Activated naive CD4-positive, alpha-beta T cell treated with Interleukin-2 at 50 U/mL for 16 hours (primary cell): ENCODE results near the gene APOBEC3A.
A peak's percentile ranks its signal among the peaks of the same experiment; 100 is the strongest.

Source experiments
- DNase-seq: peaks from one replicate; pipeline ENCODE4 v3.0.0-alpha.2; 2020

APOBEC3A gene

GRCh38 chr22:38957046-38957770, at the start of gene APOBEC3A:
Gene APOBEC3A (plus strand): TSS chr22:38957609. CDS start chr22:38957692, 83 bp downstream.
- no peak for DNase-seq

- DNase-seq = no peak
Observed at GRCh38 chr22:38907767-38908166, 49.6 kb upstream of the APOBEC3A start.

- no peak for DNase-seq
Observed at GRCh38 chr22:38911434-38911833, 46.0 kb upstream of the APOBEC3A start.

- DNase-seq = no peak
Observed at GRCh38 chr22:38919631-38920190, 37.7 kb upstream of the APOBEC3A start.

GRCh38 chr22:38921120-38921519, 36.3 kb upstream of the APOBEC3A start:
- DNase-seq = no peak

- no peak for DNase-seq
Observed at GRCh38 chr22:38921806-38922205, 35.6 kb upstream of the APOBEC3A start.

- no peak for DNase-seq
Observed at GRCh38 chr22:38923463-38924346, 33.7 kb upstream of the APOBEC3A start.

GRCh38 chr22:38924347-38924952, 33.0 kb upstream of the APOBEC3A start:
- no peak for DNase-seq

GRCh38 chr22:38925571-38926041, 31.8 kb upstream of the APOBEC3A start:
- DNase-seq = no peak

- peak; percentile 59 for DNase-seq
Observed at GRCh38 chr22:38927033-38927781, 30.2 kb upstream of the APOBEC3A start.

- no peak for DNase-seq
Observed at GRCh38 chr22:38930512-38930911, 26.9 kb upstream of the APOBEC3A start.

- no peak for DNase-seq
Observed at GRCh38 chr22:38935023-38935422, 22.4 kb upstream of the APOBEC3A start.

- DNase-seq = no peak
Observed at GRCh38 chr22:38935616-38936015, 21.8 kb upstream of the APOBEC3A start.

- no peak for DNase-seq
Observed at GRCh38 chr22:38936562-38936961, 20.8 kb upstream of the APOBEC3A start.

- DNase-seq = no peak
Observed at GRCh38 chr22:38937036-38937435, 20.4 kb upstream of the APOBEC3A start.

- DNase-seq = no peak
Observed at GRCh38 chr22:38937541-38937940, 19.9 kb upstream of the APOBEC3A start.

- no peak for DNase-seq
Observed at GRCh38 chr22:38938221-38938620, 19.2 kb upstream of the APOBEC3A start.

- DNase-seq = no peak
Observed at GRCh38 chr22:38938925-38939324, 18.5 kb upstream of the APOBEC3A start.

- no peak for DNase-seq
Observed at GRCh38 chr22:38940811-38941384, 16.5 kb upstream of the APOBEC3A start.

- peak; percentile 81 for DNase-seq
Observed at GRCh38 chr22:38941488-38941987, 15.9 kb upstream of the APOBEC3A start.

GRCh38 chr22:38942702-38943101, 14.7 kb upstream of the APOBEC3A start:
- no peak for DNase-seq

GRCh38 chr22:38943201-38943600, 14.2 kb upstream of the APOBEC3A start:
- DNase-seq = no peak
